Ascending aorta (tissue), 2 donors: ENCODE data around the gene PAQR5. TPM values are rescaled to one million over a fixed set of nuclear protein-coding genes. Genes with fewer than 3 reads are reported as not detected.

ENCODE experiments used
- DNase-seq, 2 donors: peaks; one replicate each; pipeline ENCODE4 v3.0.0-alpha.2; 2019; ENCODE audit warnings: low spot score in 2 of 2
- H3K27ac ChIP-seq, 2 donors: fragments of 200-600 bp; sonication (generic); one replicate each; pipeline ENCODE4 v1.5.1; 2016 to 2017; ENCODE audit warnings: mild to moderate bottlenecking in 1 of 2
- H3K27me3 ChIP-seq: fragments of 200-600 bp; sonication (generic); one replicate; pipeline ENCODE4 v1.5.1; 2017
- H3K36me3 ChIP-seq, 2 donors: fragments of 200-600 bp; sonication (generic); one replicate each; pipeline ENCODE4 v1.5.1; 2016
- H3K4me1 ChIP-seq, 2 donors: fragments of 200-600 bp; sonication (generic); one replicate each; pipeline ENCODE4 v1.5.1; 2016 to 2017; ENCODE audit warnings: mild to moderate bottlenecking in 1 of 2
- H3K4me3 ChIP-seq, 2 donors: fragments of 200-600 bp; sonication (generic); one replicate each; pipeline ENCODE4 v1.5.1; 2016 to 2017; ENCODE audit warnings: mild to moderate bottlenecking in 1 of 2
- H3K9me3 ChIP-seq, 2 donors: fragments of 200-600 bp; sonication (generic); one replicate each; pipeline ENCODE4 v1.5.1; 2016
- CTCF ChIP-seq, 3 experiments: fragments of 200-600 bp in 2 of 3; fragments of 450-650 bp in 1 of 3; sonication (generic) in 2 of 3; IDR thresholded peaks; one replicate each; pipeline ENCODE4 v1.5.1; 2016 to 2019; ENCODE audit warnings: antibody characterized with exemption in 3 of 3, mild to moderate bottlenecking in 1 of 3, moderate library complexity in 1 of 3
- intact Hi-C: fragments of 100-400 bp; cut with DNase I; formaldehyde crosslinking; loops from one replicate; pipeline ENCODE4 v1.15.1; 2023
- total RNA-seq: library from RNA; depleted of rRNA; stranded (reverse); fragments of >200 nt; gene quantifications from one replicate; pipeline ENCODE4 v1.1.0, GENCODE V29; 2016

The PAQR5 gene
- total RNA-seq, 1 donor from 2014 or later: 1.1 TPM

- TF ChIP-seq CTCF (IDR thresholded peaks at IDR 0.05): no peak
- Histone ChIP-seq H3K27ac (no peak overlapping the region), H3K4me3 (no peak overlapping the region), H3K9me3 (no peaks in the 10 kb centered on the region), H3K27me3 (no peaks in the 10 kb centered on the region), H3K4me1 (no peaks in the 10 kb centered on the region), H3K36me3 (no peaks in the 10 kb centered on the region)
- peak in 1 of 2 donors; percentile 51 for DNase-seq
- intact Hi-C loops: no loop called here
Observed at GRCh38 chr15:69357773-69358771, 59.4 kb downstream of the PAQR5 start.

GRCh38 chr15:69358850-69359249 is 60.1 kb downstream of the PAQR5 start:
- no peak overlapping the region for H3K4me3 ChIP-seq
- no peak for TF ChIP-seq CTCF (IDR thresholded peaks at IDR 0.05)
- H3K4me1 ChIP-seq: no peaks in the 10 kb centered on the region
- H3K36me3 ChIP-seq: no peaks in the 10 kb centered on the region
- intact Hi-C loops: no loop called here
- H3K27ac ChIP-seq: no peak overlapping the region
- no peaks in the 10 kb centered on the region for H3K9me3 ChIP-seq
- no peak for DNase-seq
- H3K27me3 ChIP-seq: no peaks in the 10 kb centered on the region

GRCh38 chr15:69359722-69360121 is 61.0 kb downstream of the PAQR5 start:
- DNase-seq: peak in 1 of 2 donors; percentile 41
- Histone ChIP-seq H3K9me3 (no peaks in the 10 kb centered on the region), H3K4me1 (no peaks in the 10 kb centered on the region), H3K27ac (no peak overlapping the region), H3K36me3 (no peaks in the 10 kb centered on the region), H3K4me3 (no peak overlapping the region), H3K27me3 (no peaks in the 10 kb centered on the region)
- intact Hi-C loops: no loop called here
- TF ChIP-seq CTCF (IDR thresholded peaks at IDR 0.05): no peak

GRCh38 chr15:69360642-69361041 is 61.9 kb downstream of the PAQR5 start:
- Histone ChIP-seq H3K9me3 (no peaks in the 10 kb centered on the region), H3K27ac (no peak overlapping the region), H3K4me3 (no peak overlapping the region), H3K36me3 (no peaks in the 10 kb centered on the region), H3K4me1 (no peaks in the 10 kb centered on the region), H3K27me3 (no peaks in the 10 kb centered on the region)
- no peak for DNase-seq
- TF ChIP-seq CTCF (IDR thresholded peaks at IDR 0.05): no peak
- intact Hi-C loops: no loop called here

GRCh38 chr15:69367236-69367635 is 68.5 kb downstream of the PAQR5 start:
- no peaks in the 10 kb centered on the region for H3K27me3 ChIP-seq
- intact Hi-C loops: no loop called here
- DNase-seq: no peak
- no peaks in the 10 kb centered on the region for H3K4me1 ChIP-seq
- no peak overlapping the region for H3K27ac ChIP-seq
- no peak overlapping the region for H3K4me3 ChIP-seq
- H3K36me3 ChIP-seq: no peaks in the 10 kb centered on the region
- TF ChIP-seq CTCF (IDR thresholded peaks at IDR 0.05): no peak
- H3K9me3 ChIP-seq: no peaks in the 10 kb centered on the region
